Endometrial microvascular endothelial cells (primary cell): ENCODE measurements around the gene TBCB. TPM values are rescaled to one million over a fixed set of nuclear protein-coding genes. Genes with fewer than 3 reads are reported as not detected.
"Not testable (repeated sequence)": the region's sequence is repeated elsewhere in the genome, so short reads cannot be mapped to it uniquely, and the experiment has no call there.

Experiments used
- in situ Hi-C: cut with HindIII; loops from 2 replicates; pipeline ENCODE4 v1.10.0; 2017; ENCODE audit warnings: low sequenced_read_pairs, low pct_unique_long_range_greater_than_20kb; ENCODE audit errors: inconsistent ontology term
- total RNA-seq: library from RNA; depleted of rRNA; stranded (reverse); fragments of >200 nt; gene quantifications from one replicate; pipeline ENCODE4 v1.2.3, GENCODE V29; 2015; ENCODE audit errors: inconsistent ontology term

TBCB gene
- total RNA-seq, 1 donor from 2014 or later: 235 TPM

DNA sequence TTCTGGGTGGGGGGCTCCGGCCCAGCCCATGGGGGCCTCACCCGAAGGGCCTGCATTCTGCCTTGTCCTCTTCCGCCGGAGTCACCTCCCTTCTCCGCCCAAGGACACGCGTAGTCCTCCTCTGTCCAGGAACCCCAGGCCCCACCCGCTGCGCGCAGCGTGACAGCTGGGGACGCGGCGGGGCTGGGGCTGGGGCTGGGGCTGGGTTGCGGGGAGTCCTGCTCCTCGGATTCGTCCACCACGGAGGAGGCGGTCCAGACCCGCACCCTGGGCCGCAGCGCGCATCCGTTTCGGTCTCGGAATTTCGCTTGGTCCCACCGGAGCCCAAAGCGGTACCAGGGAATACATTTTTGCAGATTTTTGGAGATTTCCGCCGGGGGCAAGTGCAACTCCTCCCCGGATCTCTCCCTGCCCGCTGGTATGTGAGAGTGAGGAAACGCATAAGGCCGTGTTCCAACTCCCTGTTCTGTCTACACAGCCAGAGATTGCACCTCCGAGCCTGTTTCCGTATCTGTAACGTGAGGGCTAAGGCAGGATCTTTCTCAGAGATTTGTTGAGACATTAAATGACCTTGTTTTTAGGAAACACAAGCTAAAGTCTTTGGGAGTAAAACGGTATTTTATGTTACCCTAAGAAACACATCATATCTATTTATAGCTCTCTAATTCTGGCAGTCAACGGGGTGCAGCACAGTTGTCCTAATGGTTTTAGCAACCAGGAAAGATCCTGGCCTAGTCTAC lies 37.3 kb downstream of the TBCB start, which contains the start of gene COX7A1:
COX7A1 (minus strand) TSS at position 96 of the 740 bp plus-strand sequence; CDS start at position 56, 40 bp downstream.
- in situ Hi-C loops: no loop called here

DNA sequence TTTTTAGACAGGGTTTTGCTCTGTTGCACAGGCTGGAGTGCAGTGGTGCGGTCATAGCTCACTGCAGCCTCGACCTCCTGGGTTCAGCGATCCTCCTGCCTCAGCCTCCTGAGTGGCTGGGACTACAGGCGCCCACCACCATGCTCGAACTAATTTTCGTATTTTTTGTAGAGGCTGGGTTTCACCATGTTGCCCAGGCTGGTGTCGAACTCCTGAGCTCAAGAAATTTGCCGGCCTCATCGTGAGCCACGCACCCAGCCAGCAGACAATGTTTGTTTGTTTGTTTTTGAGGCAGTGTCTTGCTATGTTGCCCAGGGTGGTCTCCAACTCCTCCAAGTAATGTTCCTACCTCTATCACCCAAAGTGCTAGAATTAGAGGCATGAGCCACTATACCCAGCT lies 37.9 kb downstream of the TBCB start:
- in situ Hi-C loops: no loop called here

DNA sequence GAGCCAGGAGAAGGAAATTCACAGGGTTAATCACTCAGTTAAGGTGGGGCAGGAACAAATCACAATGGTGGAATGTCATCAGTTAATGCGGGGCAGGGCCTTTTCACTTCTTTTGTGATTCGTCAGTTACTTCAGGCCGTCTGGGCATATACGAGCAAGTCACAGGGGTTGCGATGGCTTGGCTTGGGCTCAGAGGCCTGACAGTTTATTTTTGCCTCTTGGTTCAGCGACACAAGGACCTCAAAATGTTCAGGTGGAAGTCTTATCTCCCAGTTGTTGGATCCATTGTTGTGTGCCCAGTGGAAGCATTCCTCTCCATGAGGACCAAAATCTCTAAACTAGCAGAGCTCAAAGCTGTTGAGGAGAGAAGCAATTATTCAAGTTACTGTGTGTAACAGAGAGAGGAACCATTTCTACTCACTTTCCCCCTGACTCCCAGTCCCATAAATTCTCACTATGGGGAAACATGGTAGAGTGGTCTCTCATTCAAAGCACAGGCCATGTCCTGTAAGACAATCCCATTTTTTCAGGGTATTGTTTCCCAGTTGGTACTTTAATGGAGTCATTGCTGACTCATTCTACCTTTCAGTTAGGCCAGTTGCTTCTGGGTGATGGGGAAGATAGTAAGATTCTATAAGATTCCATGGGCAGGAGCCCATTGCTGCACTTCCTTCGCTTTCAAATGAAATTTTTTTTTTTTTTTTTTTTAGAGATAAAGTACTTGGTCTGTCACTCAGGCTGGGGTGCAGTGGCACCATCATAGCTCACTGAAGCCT lies 45.7 kb downstream of the TBCB start:
- in situ Hi-C loops: no loop called here

DNA sequence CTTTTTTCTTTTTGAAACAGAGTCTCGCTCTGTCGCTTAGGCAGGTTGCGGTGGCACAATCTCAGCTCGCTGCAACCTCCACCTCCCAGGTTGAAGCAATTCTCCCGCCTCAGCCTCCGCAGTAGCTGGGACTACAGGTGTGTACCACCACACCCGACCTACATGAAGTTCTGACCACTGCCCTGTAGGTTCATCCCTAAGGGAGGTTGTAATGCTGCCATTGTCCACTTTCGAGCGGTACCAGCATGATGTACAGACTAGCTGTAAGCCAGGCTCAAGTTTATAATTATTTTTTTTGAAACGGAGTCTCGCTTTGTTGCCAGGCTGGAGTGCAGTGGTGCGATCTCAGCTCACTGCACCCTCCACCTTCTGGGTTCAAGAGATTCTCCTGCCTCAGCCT lies 48.5 kb downstream of the TBCB start:
- in situ Hi-C loops: no loop called here

DNA sequence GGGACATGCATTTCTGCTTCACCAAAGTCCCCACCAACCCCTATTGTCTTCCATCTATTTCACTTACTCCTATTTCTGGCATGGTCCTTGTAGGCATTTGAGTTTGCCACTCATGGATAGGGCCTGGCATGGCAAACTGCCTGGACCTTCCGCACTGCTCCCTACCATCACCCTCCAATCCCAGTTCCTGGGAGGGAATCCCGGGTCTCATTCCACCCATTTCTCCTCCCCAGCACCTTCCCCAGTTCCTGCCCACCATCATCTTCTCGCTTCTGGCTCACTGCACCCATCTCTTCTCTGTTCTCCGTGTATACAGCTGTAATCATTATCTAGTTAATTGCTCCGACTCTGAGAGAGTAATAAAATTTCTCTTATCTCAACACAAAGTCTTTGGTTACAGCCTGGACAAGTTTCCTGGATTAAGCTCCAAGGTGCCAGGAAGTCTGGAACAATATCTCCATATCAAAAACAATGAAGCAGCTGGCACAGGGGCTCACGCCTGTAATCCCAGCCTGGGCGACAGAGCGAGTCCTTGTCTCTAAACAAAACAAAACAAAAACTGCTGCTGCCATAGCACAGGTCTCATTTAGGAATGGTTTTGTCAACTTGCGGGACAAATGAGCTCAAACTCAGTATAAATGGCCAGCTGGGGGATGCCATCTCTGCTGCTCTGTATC lies 54.0 kb downstream of the TBCB start:
- in situ Hi-C loops: no loop called here

DNA sequence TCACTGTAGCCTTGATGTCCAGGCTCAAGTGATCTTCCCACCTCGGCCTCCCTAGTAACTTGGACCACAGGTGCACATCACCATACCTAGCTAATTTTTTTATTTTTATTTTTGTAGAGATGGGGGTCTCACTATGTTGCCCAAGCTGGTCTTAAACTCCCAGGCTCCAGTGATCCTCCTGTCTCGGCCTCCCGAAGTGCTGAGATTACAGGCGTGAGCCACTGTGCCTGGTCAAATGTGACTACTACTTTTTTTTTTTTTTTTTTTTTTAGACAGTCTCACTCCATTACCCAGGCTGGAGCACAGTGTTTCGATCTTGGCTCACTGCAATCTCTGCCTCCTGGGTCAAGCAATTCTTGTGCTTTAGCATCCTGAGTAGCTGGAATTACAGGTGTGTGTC lies 57.6 kb downstream of the TBCB start:
- in situ Hi-C loops: no loop called here

DNA sequence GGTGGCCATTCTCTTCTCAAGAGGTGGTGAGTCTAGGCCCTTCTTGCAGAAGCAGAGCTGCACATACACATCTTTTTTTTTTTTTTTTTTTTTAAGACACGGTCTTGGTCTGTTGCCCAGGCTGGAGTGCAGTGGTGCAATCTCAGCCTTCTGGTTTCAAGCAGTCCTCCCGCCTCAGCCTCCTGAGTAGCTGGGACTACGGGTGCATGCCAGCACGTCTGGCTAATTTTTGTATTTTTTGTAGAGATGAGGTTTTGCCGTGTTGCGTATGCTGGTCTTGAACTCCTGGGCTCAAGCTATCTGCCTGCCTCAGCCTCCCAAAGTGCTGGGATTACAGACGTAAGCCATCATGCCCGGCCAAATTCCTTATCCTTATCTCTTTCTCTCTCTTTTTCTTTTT lies 58.6 kb downstream of the TBCB start:
- in situ Hi-C loops: not testable (repeated sequence)

Other genes with a start within 250 kb of the TBCB start
- gene APLP1, start 246.9 kb upstream of the TBCB start, total RNA-seq: 9.4 TPM
- 6.6 TPM for gene NFKBID, start 214.9 kb upstream of the TBCB start, total RNA-seq
- not detected for gene HCST, start 212.9 kb upstream of the TBCB start, total RNA-seq
- not detected for gene TYROBP, start 207.2 kb upstream of the TBCB start, total RNA-seq
- gene LRFN3, start 179.1 kb upstream of the TBCB start, total RNA-seq: 2.5 TPM
- 17.0 TPM for gene SDHAF1, start 120.3 kb upstream of the TBCB start, total RNA-seq
- not detected for gene SYNE4, start 106.7 kb upstream of the TBCB start, total RNA-seq
- 36.1 TPM for gene ALKBH6, start 101.3 kb upstream of the TBCB start, total RNA-seq
- 5.9 TPM for gene CLIP3, start 82.6 kb upstream of the TBCB start, total RNA-seq
- 5.4 TPM for gene THAP8, start 61.2 kb upstream of the TBCB start, total RNA-seq
- 11.5 TPM for gene WDR62, start 60.6 kb upstream of the TBCB start, total RNA-seq
- not detected for gene OVOL3, start 4.3 kb upstream of the TBCB start, total RNA-seq
- gene POLR2I, start 593 bp upstream of the TBCB start, total RNA-seq: 27.1 TPM
- gene CAPNS1, start 24.6 kb downstream of the TBCB start, total RNA-seq: 169 TPM
- gene COX7A1, start 37.0 kb downstream of the TBCB start, total RNA-seq: 23.4 TPM
- gene ZNF565, start 99.2 kb downstream of the TBCB start, total RNA-seq: 4.9 TPM
- 60.9 TPM for gene ZNF146, start 99.6 kb downstream of the TBCB start, total RNA-seq